ENCODE measurements around the gene MRPL1.

Gene MRPL1

DNA sequence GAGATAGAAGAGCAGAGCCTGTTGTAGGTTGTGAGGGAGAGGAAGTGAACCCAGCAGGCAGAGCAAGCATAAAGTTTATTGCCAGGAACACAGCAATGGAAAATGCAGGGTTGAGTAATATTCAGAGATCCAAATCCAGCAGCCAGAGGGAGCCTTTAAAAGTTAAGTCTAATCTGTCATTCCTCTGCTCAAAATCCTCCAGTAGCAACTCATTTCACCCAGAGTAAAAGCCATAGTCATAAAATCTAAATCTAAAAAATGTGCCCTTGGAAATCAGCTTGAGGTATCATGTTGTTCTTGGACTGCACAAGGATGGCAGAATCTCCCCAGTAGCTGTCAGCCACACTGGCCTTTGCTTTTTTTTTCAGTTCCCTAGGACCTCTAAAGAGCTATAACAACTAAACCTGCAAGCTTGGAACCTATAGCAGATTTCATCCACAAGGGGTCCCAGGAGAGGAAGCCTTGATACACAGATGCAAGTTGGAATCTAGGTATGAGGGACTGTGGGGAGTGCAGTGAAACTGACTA is 131.6 kb downstream of the MRPL1 start:
- TF ChIP-seq, protein P1, sequence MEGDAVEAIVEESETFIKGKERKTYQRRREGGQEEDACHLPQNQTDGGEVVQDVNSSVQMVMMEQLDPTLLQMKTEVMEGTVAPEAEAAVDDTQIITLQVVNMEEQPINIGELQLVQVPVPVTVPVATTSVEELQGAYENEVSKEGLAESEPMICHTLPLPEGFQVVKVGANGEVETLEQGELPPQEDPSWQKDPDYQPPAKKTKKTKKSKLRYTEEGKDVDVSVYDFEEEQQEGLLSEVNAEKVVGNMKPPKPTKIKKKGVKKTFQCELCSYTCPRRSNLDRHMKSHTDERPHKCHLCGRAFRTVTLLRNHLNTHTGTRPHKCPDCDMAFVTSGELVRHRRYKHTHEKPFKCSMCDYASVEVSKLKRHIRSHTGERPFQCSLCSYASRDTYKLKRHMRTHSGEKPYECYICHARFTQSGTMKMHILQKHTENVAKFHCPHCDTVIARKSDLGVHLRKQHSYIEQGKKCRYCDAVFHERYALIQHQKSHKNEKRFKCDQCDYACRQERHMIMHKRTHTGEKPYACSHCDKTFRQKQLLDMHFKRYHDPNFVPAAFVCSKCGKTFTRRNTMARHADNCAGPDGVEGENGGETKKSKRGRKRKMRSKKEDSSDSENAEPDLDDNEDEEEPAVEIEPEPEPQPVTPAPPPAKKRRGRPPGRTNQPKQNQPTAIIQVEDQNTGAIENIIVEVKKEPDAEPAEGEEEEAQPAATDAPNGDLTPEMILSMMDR (IDR thresholded peaks at IDR 0.05; ENCODE audit: low read depth, low read length), result peak; percentile 64
- DNase-seq (ENCODE audit: low read depth in 2 of 2), result peak; percentile 63 to 82
- no peak overlapping the region for H3K4me3 ChIP-seq (replicated peaks in 1 of 2; ENCODE audit: low read depth in 2 of 2, low read length in 2 of 2)

DNA sequence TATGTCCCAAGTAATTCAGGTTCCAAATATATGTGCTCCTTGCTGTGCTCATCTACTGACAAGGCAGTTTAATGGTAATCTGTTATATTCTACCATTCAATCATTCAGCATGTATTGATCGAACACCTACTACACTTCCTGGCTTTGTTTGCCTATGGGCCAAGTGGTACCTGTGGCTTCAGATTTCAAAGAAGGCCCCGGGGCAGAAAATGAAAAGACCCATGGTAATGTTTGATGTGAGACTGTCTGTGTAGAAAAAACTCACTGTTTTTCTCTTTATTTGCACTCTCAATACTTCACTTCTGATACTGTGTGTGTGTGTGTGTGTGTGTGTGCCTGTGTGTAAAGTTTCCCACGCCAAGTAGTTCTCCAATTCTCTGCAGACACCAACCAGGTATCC is 133.4 kb downstream of the MRPL1 start:
- H3K4me3 ChIP-seq (replicated peaks in 1 of 2; ENCODE audit: low read depth in 2 of 2, low read length in 2 of 2), result no peak overlapping the region
- no peak for DNase-seq (ENCODE audit: low read depth in 2 of 2)
- TF ChIP-seq, protein P1 (IDR thresholded peaks at IDR 0.05; ENCODE audit: low read depth, low read length), result no peak

GRCh38 chr4:78001531-78001930 is 138.9 kb downstream of the MRPL1 start:
- TF ChIP-seq, protein P1 (IDR thresholded peaks at IDR 0.05; ENCODE audit: low read depth, low read length), result no peak
- DNase-seq (ENCODE audit: low read depth in 2 of 2), result no peak
- H3K4me3 ChIP-seq (replicated peaks in 1 of 2; ENCODE audit: low read depth in 2 of 2, low read length in 2 of 2), result no peak overlapping the region

DNA sequence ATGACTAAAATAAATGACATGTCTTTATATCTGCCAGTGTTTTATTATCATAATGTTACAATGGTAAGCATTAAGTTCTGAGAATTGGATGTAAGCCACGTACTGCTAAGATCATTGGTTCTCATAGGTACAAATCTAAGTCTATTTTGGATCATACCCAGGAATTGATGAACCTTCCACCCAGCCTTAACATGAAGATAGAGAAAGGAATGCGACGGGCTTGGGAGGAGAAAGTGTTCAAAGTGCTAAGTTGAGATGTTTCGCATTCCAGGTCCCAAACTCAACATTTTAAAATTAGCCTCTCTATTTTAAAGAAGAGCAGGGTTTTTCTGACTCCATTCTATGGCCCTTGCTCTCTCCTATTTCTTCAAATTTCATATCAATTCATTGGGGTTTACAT is 139.6 kb downstream of the MRPL1 start:
- no peak overlapping the region for H3K4me3 ChIP-seq (replicated peaks in 1 of 2; ENCODE audit: low read depth in 2 of 2, low read length in 2 of 2)
- TF ChIP-seq, protein P1 (IDR thresholded peaks at IDR 0.05; ENCODE audit: low read depth, low read length), result no peak
- DNase-seq (ENCODE audit: low read depth in 2 of 2), result peak in 1 of 2 donors; percentile 7

Measured in cardiac fibroblast (primary cell).